Suprapubic skin (tissue), 4 donors: ENCODE measurements around the gene LCE1D. TPM values are rescaled to one million over a fixed set of nuclear protein-coding genes. Genes with fewer than 3 reads are reported as not detected.

Experiments
- DNase-seq, 2 donors: peaks; one replicate each; pipeline ENCODE4 v3.0.0-alpha.2; 2019; ENCODE audit warnings: low spot score in 2 of 2
- H3K27ac ChIP-seq: fragments of 200-600 bp; sonication (generic); one replicate; pipeline ENCODE4 v1.5.1; 2019
- H3K27me3 ChIP-seq: fragments of 200-600 bp; sonication (generic); one replicate; pipeline ENCODE4 v1.5.1; 2019
- H3K36me3 ChIP-seq: fragments of 200-600 bp; sonication (generic); one replicate; pipeline ENCODE4 v1.5.1; 2019
- H3K4me1 ChIP-seq: fragments of 200-600 bp; sonication (generic); one replicate; pipeline ENCODE4 v1.5.1; 2019
- H3K4me3 ChIP-seq: fragments of 200-600 bp; sonication (generic); one replicate; pipeline ENCODE4 v1.5.1; 2019; ENCODE audit warnings: mild to moderate bottlenecking
- H3K9me3 ChIP-seq: fragments of 200-600 bp; sonication (generic); one replicate; pipeline ENCODE4 v1.5.1; 2019
- EP300 ChIP-seq: sonication (generic); formaldehyde crosslinking; IDR thresholded peaks from one replicate; pipeline ENCODE4 v1.6.1; 2017; ENCODE audit warnings: antibody characterized with exemption
- POLR2A ChIP-seq, 2 donors: fragments of 450-650 bp; IDR thresholded peaks; one replicate each; pipeline ENCODE4 v1.6.1; 2017; ENCODE audit warnings: antibody characterized with exemption in 2 of 2, mild to moderate bottlenecking in 2 of 2, moderate library complexity in 2 of 2
- POLR2AphosphoS5 ChIP-seq, 3 donors: sonication (generic); formaldehyde crosslinking; IDR thresholded peaks; one replicate each; pipeline ENCODE4 v1.6.1; 2017; ENCODE audit warnings: antibody characterized with exemption in 3 of 3
- WGBS: methylation state at CpG from one replicate; pipeline ENCODE4 v1.1.5; 2018; 5-methylcytosine and 5-hydroxymethylcytosine counted together
- total RNA-seq, 4 donors: library from RNA; depleted of rRNA; stranded (reverse); fragments of >200 nt; gene quantifications; one replicate each; pipeline ENCODE4 v1.1.0, GENCODE V29; 2016
- TF ChIP-seq, protein P1 (sequence below), 2 donors: fragments of 200-600 bp in 1 of 2; fragments of 450-650 bp in 1 of 2; sonication (generic) in 1 of 2; IDR thresholded peaks; one replicate each; pipeline ENCODE4 v1.5.1; 2016 to 2019; ENCODE audit warnings: antibody characterized with exemption in 2 of 2, mild to moderate bottlenecking in 1 of 2, moderate library complexity in 1 of 2

Gene LCE1D
- total RNA-seq, 4 donors from 2014 or later = 32.8 to 203 (median 101) TPM

DNA sequence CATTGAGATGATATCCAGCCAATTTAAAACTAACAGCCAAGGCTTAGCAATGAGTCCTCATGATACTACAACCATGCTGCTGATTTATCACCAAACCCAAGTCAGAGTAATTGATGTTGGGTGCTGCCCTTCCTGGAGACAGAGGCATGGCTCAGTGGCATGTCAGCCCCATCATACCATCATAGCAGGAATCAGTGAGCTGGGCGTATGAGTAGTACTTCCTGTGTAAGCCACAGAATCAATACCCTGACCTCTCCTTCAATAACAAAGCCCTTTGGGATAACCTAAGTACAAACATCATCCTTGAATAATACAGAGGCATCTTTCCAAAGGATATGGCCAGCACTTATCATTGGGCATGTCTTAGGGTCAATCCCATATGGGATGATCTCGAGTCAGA is 13.4 kb upstream of the LCE1D start:
- Histone ChIP-seq H3K36me3 (no peaks in the 10 kb centered on the region), H3K9me3 (no peaks in the 10 kb centered on the region), H3K4me1 (no peaks in the 10 kb centered on the region), H3K27me3 (no peaks in the 10 kb centered on the region), H3K27ac (no peak overlapping the region), H3K4me3 (no peak overlapping the region)
- TF ChIP-seq, protein P1, sequence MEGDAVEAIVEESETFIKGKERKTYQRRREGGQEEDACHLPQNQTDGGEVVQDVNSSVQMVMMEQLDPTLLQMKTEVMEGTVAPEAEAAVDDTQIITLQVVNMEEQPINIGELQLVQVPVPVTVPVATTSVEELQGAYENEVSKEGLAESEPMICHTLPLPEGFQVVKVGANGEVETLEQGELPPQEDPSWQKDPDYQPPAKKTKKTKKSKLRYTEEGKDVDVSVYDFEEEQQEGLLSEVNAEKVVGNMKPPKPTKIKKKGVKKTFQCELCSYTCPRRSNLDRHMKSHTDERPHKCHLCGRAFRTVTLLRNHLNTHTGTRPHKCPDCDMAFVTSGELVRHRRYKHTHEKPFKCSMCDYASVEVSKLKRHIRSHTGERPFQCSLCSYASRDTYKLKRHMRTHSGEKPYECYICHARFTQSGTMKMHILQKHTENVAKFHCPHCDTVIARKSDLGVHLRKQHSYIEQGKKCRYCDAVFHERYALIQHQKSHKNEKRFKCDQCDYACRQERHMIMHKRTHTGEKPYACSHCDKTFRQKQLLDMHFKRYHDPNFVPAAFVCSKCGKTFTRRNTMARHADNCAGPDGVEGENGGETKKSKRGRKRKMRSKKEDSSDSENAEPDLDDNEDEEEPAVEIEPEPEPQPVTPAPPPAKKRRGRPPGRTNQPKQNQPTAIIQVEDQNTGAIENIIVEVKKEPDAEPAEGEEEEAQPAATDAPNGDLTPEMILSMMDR (IDR thresholded peaks at IDR 0.05) = no peak
- TF ChIP-seq EP300 (no peak), POLR2AphosphoS5 (IDR thresholded peaks at IDR 0.05) (no peak), POLR2A (IDR thresholded peaks at IDR 0.05) (no peak)
- DNase-seq = no peak
- WGBS = 78% methylated on average over 2 of the region's 2 CpGs

DNA sequence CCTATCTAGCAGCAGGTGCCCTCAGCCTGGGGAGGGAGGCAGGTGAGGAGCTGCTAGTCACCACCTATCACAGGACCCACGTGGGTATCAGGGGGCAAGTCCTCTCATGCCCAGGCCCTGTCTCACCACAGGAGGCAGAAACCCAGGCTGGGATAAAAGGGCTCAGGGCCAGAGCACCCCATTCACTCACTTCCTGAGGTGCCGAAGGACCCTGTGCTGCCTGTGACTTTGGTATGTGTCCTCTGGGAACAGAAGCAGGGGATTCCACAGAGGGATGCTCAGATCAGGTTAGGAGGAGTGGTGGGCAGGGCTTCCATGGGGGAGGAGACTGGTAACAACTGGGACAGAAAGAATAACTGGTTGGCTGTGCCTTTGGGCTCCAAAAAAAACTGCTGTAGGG is 10.4 kb upstream of the LCE1D start, which contains the start of gene LCE1E:
LCE1E (plus strand) TSS at position 181 of the 400 bp plus-strand sequence. CDS start 1,043 bp downstream, outside the sequence.
- Histone ChIP-seq H3K4me1 (no peaks in the 10 kb centered on the region), H3K4me3 (no peak within 1 kb of the TSS), H3K9me3 (no peaks in the 10 kb centered on the region), H3K27ac (no peak within 1 kb of the TSS), H3K27me3 (no peaks in the 10 kb centered on the region), H3K36me3 (no peaks in the 10 kb centered on the region)
- DNase-seq = no peak
- TF ChIP-seq POLR2AphosphoS5 (IDR thresholded peaks at IDR 0.05) (no peak), EP300 (no peak), POLR2A (IDR thresholded peaks at IDR 0.05) (no peak)
- TF ChIP-seq, protein P1 (IDR thresholded peaks at IDR 0.05) = no peak
- 53% methylated on average over 2 of the region's 2 CpGs for WGBS

GRCh38 chr1:152795686-152796085 is 835 bp upstream of the LCE1D start:
- Histone ChIP-seq H3K9me3 (no peaks in the 10 kb centered on the region), H3K4me3 (no peak overlapping the region), H3K27me3 (no peaks in the 10 kb centered on the region), H3K4me1 (no peaks in the 10 kb centered on the region), H3K27ac (no peak overlapping the region), H3K36me3 (no peaks in the 10 kb centered on the region)
- WGBS = 67% methylated on average over 4 of the region's 4 CpGs
- TF ChIP-seq POLR2A (IDR thresholded peaks at IDR 0.05) = no peak
- TF ChIP-seq EP300 = no peak
- TF ChIP-seq POLR2AphosphoS5 (IDR thresholded peaks at IDR 0.05) = no peak
- TF ChIP-seq, protein P1 (IDR thresholded peaks at IDR 0.05) = no peak
- DNase-seq = no peak

DNA sequence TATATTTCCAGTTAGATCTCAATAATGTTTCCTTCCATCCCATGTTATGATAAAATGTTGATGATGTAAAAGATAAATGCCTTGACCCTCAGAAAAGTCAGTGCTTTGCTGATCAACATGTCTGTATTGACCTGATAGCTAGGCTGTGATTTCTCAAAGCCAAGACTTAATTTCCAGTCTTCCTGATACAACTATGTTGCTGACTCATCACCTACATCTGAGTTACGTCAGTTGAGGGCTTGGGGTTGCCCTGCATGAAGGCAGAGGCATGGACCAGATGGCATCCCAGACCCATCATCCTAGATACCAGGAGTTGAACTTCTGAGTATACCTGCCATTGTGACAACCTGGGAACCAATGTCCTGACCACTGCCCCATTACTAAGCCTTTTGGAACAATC is 4.8 kb downstream of the LCE1D start:
- Histone ChIP-seq H3K4me3 (no peak overlapping the region), H3K9me3 (no peaks in the 10 kb centered on the region), H3K4me1 (no peaks in the 10 kb centered on the region), H3K27me3 (no peaks in the 10 kb centered on the region), H3K36me3 (no peaks in the 10 kb centered on the region), H3K27ac (no peak overlapping the region)
- 60% methylated on average over 1 of the region's 1 CpG for WGBS
- no peak for DNase-seq
- TF ChIP-seq EP300 = no peak
- TF ChIP-seq POLR2AphosphoS5 (IDR thresholded peaks at IDR 0.05) = no peak

DNA sequence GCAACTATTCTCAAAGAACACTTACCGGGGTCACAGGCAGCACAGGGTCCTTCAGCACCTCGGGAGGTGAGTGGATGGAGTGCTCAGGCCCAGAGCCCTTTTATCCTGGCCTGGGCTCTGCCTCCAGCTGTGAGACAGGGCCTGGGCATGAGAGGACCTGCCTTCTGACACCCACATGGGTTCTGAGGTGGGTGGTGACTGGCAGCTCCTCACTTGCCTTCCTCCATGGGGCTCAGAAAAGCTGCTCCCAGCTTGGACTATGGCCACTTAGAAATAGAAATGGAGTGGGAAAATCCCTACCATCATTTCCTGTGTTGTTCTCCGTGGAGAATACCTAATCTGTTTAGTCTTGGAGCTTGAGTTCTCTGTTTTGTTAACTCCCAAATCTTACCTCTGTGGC is 10.1 kb downstream of the LCE1D start, which contains the start of gene LCE1C:
LCE1C (minus strand) TSS at position 76 of the 400 bp plus-strand sequence. CDS start 1,173 bp downstream, outside the sequence.
- TF ChIP-seq EP300 (no peak), POLR2AphosphoS5 (IDR thresholded peaks at IDR 0.05) (no peak), POLR2A (IDR thresholded peaks at IDR 0.05) (no peak)
- TF ChIP-seq, protein P1 (IDR thresholded peaks at IDR 0.05) = no peak
- Histone ChIP-seq H3K27me3 (no peaks in the 10 kb centered on the region), H3K36me3 (no peaks in the 10 kb centered on the region), H3K9me3 (no peaks in the 10 kb centered on the region), H3K27ac (no peak within 1 kb of the TSS), H3K4me1 (peaks cover 6% of the 10 kb centered on the region), H3K4me3 (no peak within 1 kb of the TSS)
- 53% methylated on average over 3 of the region's 3 CpGs for WGBS
- no peak for DNase-seq

- 44% methylated on average over 2 of the region's 2 CpGs for WGBS
- Histone ChIP-seq H3K27ac (no peak overlapping the region), H3K9me3 (no peaks in the 10 kb centered on the region)
Observed at GRCh38 chr1:152811050-152811449, 14.5 kb downstream of the LCE1D start.

More at GRCh38 chr1:152811050-152811449, 14.5 kb downstream of the LCE1D start:
- no peak for DNase-seq
- H3K27me3 ChIP-seq = no peaks in the 10 kb centered on the region
- H3K36me3 ChIP-seq = no peaks in the 10 kb centered on the region
- TF ChIP-seq, protein P1 (IDR thresholded peaks at IDR 0.05) = no peak
- TF ChIP-seq POLR2AphosphoS5 (IDR thresholded peaks at IDR 0.05) = no peak
- no peak for TF ChIP-seq EP300
- no peak for TF ChIP-seq POLR2A (IDR thresholded peaks at IDR 0.05)
- peaks cover 7% of the 10 kb centered on the region for H3K4me1 ChIP-seq
- H3K4me3 ChIP-seq = no peak overlapping the region
